ENCODE measurements around the gene HLCS.

HLCS gene

DNA sequence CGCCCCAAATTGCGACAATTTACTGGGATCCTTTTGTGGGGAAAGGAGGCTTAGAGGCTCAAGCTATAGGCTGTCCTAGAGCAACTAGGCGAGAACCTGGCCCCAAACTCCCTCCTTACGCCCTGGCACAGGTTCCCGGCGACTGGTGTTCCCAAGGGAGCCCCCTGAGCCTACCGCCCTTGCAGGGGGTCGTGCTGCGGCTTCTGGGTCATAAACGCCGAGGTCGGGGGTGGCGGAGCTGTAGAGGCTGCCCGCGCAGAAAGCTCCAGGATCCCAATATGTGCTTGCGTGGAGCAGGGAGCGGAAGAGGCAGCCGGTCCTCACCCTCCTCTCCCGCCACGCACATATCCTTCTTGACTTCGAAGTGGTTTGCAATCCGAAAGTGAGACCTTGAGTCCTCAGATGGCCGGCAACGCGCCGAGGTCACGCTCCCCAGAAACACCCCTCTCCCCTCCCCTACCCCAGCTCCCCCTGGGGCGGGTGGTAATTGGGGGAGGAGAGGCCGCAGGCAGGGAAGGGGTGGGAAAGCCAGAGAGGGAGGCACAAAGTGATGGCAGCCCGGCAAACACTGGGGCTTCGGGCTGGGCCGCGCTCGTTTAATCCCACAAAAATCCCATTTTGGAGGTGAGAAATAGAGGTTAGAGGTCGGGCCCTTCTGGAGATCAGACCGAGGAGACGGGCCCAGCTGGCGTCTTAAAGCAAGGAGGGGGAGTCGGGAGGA is 261.4 kb downstream of the HLCS start:
- no peak for DNase-seq (ENCODE audit: low read depth in 2 of 2)

DNA sequence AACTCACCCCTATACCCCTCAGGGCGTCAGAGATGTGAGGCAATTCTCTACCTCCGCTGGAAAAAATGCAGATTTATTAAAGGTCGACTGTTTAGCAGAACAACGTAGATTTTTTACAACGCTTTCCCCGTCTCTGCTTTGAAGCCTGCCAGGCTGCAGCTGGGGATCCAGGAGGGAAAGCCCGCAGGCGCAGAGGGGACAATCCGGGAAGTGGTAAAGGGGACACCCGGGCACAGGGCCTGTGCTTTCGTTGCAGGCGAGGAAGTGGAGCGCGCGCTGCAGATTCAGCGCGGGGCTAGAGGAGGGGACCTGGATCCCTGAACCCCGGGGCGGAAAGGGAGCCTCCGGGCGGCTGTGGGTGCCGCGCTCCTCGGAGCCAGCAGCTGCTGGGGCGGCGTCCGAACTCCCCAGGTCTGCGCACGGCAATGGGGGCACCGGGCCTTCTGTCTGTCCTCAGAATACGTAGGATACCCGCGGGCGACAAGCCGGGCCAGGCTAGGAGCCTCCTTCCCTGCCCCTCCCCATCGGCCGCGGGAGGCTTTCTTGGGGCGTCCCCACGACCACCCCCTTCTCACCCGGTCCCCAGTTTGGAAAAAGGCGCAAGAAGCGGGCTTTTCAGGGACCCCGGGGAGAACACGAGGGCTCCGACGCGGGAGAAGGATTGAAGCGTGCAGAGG is 262.1 kb downstream of the HLCS start:
- no peak for DNase-seq (ENCODE audit: low read depth in 2 of 2)

DNA sequence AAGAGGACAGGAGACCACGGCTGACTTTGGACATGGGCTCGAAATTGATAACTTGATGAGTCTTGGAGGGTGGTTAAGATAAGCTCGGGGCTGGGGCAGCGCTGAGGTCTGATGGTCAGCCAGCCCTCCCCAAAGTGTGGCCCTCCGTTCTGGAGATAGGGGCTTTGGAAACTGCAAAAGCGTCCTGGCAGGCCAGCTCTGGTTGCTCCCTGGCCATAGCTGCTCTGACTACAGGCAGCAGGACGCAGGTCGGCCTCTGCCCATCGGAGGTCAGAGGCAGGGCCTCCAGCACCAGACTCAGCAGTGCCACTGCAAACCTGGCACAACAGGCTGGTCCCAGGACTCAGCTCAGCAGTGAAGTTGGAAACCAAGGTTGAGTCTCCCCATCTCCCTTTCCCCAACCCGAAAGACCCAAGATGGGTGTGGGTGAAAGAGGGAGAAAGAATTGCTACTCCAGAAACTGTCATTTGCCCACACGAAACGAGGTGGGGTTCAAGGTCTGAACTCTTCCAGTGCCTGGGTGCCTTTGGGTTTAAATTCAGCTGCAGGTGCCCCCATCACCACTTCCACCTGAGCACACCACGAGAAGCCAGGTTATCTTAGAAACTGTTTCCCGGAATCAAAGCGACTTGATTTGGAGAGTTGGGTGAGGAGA is 262.7 kb downstream of the HLCS start:
- DNase-seq (ENCODE audit: low read depth in 2 of 2): no peak

DNA sequence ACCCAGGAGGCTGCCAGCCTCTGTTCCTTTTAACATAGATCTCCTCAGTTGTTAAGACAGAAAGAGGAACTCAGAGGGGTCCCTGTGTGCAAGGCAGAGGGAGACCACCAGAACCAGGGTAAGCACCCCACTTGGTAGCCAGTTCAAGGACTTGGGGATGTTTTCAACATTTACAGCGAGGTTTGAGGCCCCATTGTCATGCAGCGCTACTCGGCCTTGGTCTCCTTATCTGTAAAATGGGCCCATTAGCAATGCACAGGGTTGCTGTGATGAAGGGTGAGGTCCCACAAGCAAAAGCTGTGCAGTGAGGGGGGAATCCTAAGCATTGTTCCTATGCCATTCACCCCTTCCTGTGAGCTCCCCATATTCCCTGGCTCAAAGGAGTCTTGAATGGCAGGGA is 263.3 kb downstream of the HLCS start:
- DNase-seq (ENCODE audit: low read depth in 2 of 2): no peak

- DNase-seq (ENCODE audit: low read depth in 2 of 2): no peak
These were observed 263.9 kb downstream of the HLCS start for GRCh38 chr21:36702622-36702968.

DNA sequence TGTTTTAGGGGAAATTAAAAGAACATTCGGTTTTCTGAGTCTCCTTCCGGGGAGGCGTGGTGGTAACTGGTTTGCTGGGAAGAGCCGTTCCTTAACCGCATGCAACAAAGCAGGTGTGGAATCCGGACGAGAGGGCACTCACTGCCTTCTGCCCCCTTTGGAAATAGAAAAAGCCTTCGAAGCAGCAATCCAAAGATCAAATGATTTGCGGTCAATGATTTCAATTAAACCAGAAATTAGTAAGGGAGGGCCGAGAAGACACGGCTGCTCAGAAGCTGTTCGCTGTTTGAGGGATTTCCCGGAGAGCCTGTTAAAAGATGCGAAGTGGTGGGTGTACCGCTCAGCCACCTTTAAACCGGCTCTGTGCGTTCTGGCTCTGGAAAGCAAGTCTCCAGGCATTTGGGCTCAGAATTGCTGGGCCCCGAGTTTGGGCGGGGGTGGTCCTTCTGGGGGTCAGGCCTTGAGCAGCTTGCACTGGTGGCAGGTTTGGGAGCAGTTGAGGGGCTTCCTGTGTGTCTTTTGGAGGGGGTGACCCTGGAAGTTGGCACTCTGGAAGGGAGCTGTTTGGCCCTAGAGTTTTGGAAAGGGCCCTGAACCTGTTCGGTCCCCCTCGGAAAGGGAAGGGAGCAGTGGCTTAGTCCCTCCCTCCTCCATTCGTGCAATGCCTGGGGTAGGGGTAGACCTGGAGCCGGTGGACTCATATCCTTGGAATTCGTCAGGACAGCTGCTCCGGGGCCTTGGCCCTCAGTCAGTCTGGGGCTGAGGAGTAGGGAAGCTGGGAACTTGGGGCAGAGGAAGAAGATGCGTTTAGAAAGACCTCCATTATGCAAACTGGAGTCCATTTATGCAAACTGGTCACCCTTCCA is 264.5 kb downstream of the HLCS start:
- no peak for DNase-seq (ENCODE audit: low read depth in 2 of 2)

- DNase-seq (ENCODE audit: low read depth in 2 of 2): no peak
These were observed 265.3 kb downstream of the HLCS start for GRCh38 chr21:36700971-36701755.

Measured in stimulated activated CD4-positive, alpha-beta T cell treated with anti-CD3 and anti-CD28 coated beads, Interleukin-15, amount 100 ng/mL, for 48 hours (primary cell).